GM15510 (cell line): ENCODE data around the gene STOX2.

Experiments
- POLR2A ChIP-seq: IDR thresholded peaks from 3 replicates; pipeline ENCODE4 v1.6.1; 2011; ENCODE audit warnings: borderline replicate concordance; ENCODE audit not compliant: insufficient read length; ENCODE audit errors: extremely low read depth

Gene STOX2

DNA sequence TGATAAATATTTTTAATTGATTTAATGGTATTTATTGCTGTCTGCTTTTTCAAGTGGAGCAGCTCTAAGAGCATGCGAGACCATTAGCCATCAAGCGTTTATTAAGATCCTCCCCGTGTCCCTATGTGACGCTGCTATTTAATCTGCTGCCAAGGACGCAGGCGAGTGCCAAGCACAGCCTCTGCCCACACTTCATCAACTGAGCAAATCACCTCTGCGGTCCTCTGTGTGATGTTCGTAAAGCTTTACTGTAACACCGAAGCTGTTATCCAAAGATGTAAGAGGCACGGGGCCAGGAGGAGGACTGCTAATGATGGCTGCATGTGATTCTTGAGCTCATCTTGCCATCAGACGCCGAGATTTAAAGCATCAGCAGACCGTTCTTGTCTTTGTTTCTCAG lies 79.5 kb downstream of the STOX2 start:
- no peak for TF ChIP-seq POLR2A

DNA sequence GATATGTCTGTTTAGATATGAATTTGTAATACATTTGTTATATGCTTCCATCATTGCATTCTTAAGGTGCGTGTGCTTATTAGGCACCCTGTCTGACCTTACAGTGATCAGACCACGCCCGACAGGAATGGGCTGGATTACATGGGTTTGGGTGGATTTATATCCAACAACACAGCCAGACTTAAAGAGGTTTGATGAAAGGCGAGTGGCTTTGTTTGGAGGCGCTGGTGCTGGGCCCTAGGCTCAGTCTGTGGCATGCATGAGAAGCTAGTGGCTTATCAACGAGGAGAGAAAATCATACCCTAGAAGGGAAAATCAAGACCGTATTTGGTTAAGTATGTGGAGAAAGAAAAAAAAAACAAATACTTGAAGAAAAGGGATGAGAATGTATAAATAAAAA lies 80.7 kb downstream of the STOX2 start:
- no peak for TF ChIP-seq POLR2A

GRCh38 chr4:183986291-183986970 lies 81.3 kb downstream of the STOX2 start:
- no peak for TF ChIP-seq POLR2A

DNA sequence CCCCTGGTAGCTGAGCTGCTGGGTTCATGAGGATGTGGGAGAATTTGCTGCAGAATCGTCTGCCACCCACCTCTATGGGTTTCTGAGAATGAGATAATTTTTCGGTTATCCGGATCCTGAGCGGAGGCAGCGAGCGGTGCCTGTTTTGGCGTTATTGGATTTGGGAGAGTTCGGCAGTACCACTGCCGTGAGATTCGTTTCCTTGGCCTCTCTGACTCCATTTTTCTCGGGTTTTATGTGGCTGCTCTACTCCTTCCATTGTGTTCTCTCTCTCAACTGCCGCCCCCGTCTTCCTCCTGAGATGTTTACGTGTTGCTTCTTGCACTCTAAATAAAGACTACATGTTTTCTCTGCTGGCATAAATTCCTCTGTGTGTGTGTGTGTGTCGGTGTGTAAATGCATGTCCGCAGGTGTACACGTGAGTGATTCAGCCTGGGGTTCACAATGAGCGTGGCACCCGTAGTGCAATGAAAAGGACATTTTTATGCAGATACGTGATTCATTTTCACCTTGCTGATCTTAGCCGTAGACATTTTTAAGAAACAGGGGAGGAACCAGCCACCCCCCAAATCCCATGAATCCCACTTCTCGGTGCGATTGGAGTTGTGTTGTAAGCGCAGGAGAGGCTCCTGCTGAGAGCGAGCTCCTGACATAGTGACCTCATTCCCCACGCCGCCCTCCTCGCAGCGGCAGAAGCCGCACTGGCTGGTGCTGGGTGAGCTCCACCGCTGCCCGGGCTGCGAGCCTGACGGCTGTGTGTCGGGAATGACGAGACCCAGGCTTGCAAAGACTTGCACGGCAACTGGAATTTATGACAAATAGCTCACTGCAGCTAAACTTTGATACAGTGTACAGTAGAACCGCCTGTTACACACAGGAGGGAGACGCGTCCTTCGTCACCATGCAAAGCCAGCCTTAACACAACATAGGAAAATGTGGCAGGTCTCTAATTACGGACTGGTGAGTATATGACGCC lies 82.2 kb downstream of the STOX2 start:
- TF ChIP-seq POLR2A: no peak

- TF ChIP-seq POLR2A: no peak
Observed at GRCh38 chr4:183987987-183988392, 82.9 kb downstream of the STOX2 start.

GRCh38 chr4:183988874-183989273 lies 83.8 kb downstream of the STOX2 start:
- no peak for TF ChIP-seq POLR2A

- no peak for TF ChIP-seq POLR2A
Observed at GRCh38 chr4:183989461-183989860, 84.4 kb downstream of the STOX2 start.

GRCh38 chr4:183989931-183990330 lies 84.8 kb downstream of the STOX2 start:
- TF ChIP-seq POLR2A: no peak

GRCh38 chr4:183993676-183994075 lies 88.6 kb downstream of the STOX2 start:
- TF ChIP-seq POLR2A: no peak

GRCh38 chr4:183995570-183995969 lies 90.5 kb downstream of the STOX2 start:
- no peak for TF ChIP-seq POLR2A

- TF ChIP-seq POLR2A: no peak
Observed at GRCh38 chr4:183996868-183997267, 91.8 kb downstream of the STOX2 start.

- TF ChIP-seq POLR2A: no peak
Observed at GRCh38 chr4:183999435-183999834, 94.3 kb downstream of the STOX2 start.

DNA sequence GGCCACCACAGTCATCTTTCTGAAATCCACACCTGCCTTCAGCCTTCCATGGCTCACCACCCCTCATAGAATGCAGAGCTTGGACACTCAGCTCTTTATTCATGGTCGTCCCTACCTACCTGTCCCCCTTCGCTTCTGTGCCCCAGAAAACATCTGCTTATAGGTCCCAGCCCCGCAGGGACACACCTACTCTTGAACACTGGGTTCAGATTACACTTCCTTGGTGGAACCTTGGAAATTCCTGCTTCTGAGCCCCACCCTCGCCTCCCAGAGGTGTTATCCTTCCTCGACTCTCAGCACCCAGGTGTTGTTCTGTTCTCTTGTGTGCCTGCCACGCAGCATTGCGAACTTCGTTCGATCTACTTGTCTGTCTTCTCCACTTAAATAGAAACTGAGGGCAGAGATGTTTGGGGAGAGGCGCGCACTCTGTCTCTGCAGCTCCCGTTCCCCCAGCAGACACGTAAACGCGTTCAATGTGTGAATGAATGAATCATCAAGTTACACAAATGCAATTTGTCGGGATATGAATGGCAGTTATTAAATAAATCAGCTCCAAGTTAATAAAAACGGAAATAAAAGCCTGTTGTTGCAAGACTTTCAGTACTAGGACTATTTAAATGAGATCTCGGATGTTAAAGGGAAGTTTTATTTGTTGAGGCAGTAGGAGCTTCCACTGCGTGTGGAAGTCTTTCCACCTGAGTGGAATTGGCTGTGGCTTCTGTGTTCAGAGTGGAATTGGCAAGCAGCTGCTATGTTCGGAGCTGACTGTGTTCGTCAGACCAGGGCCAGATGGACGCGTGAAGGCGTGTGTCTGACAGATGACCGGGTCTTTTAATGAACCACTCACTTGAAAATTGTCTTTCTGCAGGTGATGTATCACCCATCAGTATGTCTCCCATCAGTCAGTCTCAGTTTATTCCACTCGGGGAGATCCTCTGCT lies 95.6 kb downstream of the STOX2 start:
- TF ChIP-seq POLR2A: no peak

- TF ChIP-seq POLR2A: no peak
Observed at GRCh38 chr4:184003433-184003832, 98.3 kb downstream of the STOX2 start.

GRCh38 chr4:184007891-184008290 lies 102.8 kb downstream of the STOX2 start:
- TF ChIP-seq POLR2A: no peak

GRCh38 chr4:184010696-184011095 lies 105.6 kb downstream of the STOX2 start:
- no peak for TF ChIP-seq POLR2A
